Left ventricle myocardium inferior (tissue), 1 donor: ENCODE measurements around the gene DOK7. TPM values are rescaled to one million over a fixed set of nuclear protein-coding genes. Genes with fewer than 3 reads are reported as not detected.

Experiments used
- DNase-seq: peaks from one replicate; pipeline ENCODE4 v3.0.0-alpha.2; 2020
- H3K27ac ChIP-seq: fragments of 200-600 bp; replicated peaks from 2 replicates; pipeline ENCODE4 v1.8.0; 2021
- H3K27me3 ChIP-seq: fragments of 200-600 bp; 2 replicates; pipeline ENCODE4 v1.8.0; 2021; ENCODE audit warnings: low read depth
- H3K36me3 ChIP-seq: fragments of 200-600 bp; 2 replicates; pipeline ENCODE4 v1.8.0; 2021
- H3K4me1 ChIP-seq: fragments of 200-600 bp; 2 replicates; pipeline ENCODE4 v1.8.0; 2021
- H3K4me3 ChIP-seq: fragments of 200-600 bp; 2 replicates; pipeline ENCODE4 v1.8.0; 2021; ENCODE audit warnings: mild to moderate bottlenecking, moderate library complexity
- H3K9me3 ChIP-seq: fragments of 200-600 bp; replicated peaks from 2 replicates; pipeline ENCODE4 v1.8.0; 2021
- CTCF ChIP-seq: fragments of 200-600 bp; IDR thresholded peaks from 2 replicates; pipeline ENCODE4 v1.8.0; 2021; ENCODE audit warnings: antibody characterized with exemption, mild to moderate bottlenecking, borderline replicate concordance
- intact Hi-C: fragments of 100-400 bp; cut with micrococcal nuclease; formaldehyde crosslinking; loops from one replicate; pipeline ENCODE4 v1.11.0; 2022
- long read RNA-seq: library from polyadenylated mRNA; unstranded; transcript quantifications from one replicate; pipeline ENCODE4 v2.0.0, GENCODE V29; 2021
- total RNA-seq: library from RNA; stranded (reverse); fragmentation: NEBNext Ultra II Directional; extraction: Animal tissue kit (Norgen Biotek cat#: 25700); gene quantifications from one replicate; pipeline ENCODE4 v1.2.1, GENCODE V29; 2021
- donor health status: DM: no; HTN: yes; CAD: no; lungs with severe emphysema.

DOK7 gene
- 46.7 TPM for total RNA-seq
- long read RNA-seq, transcript DOK7-203 (7 exons, 2,551 nt) = minor isoform, 11 of 183 reads
- long read RNA-seq, transcript DOK7-201 (7 exons, 2,562 nt) = major isoform, 82 of 183 reads
- long read RNA-seq, partial matches to known transcripts = 42 of 183 reads
- long read RNA-seq, other reads (novel, unspliced or antisense) = 44 of 183 reads

- peaks cover 53% of the 10 kb centered on the region for H3K27me3 ChIP-seq
- no peak for TF ChIP-seq CTCF
- peak within 1 kb of the TSS; percentile 93 for H3K27ac ChIP-seq
- peak; percentile 66 for DNase-seq
- no peaks in the 10 kb centered on the region for H3K36me3 ChIP-seq
- no peaks in the 10 kb centered on the region for H3K9me3 ChIP-seq
- peaks cover 55% of the 10 kb centered on the region for H3K4me1 ChIP-seq
- intact Hi-C loops = no loop called here
- H3K4me3 ChIP-seq = peak within 1 kb of the TSS; percentile 75
These were observed at the start of gene DOK7 for GRCh38 chr4:3462790-3463415. Gene DOK7 (plus strand): TSS chr4:3463306. CDS start chr4:3463376, 70 bp downstream.

- no peak overlapping the region for H3K27ac ChIP-seq
- H3K27me3 ChIP-seq = no peaks in the 10 kb centered on the region
- no peak overlapping the region for H3K4me3 ChIP-seq
- intact Hi-C loops = no loop called here
- H3K4me1 ChIP-seq = no peaks in the 10 kb centered on the region
- H3K36me3 ChIP-seq = peaks cover 35% of the 10 kb centered on the region
- TF ChIP-seq CTCF = no peak
- DNase-seq = no peak
- no peaks in the 10 kb centered on the region for H3K9me3 ChIP-seq
These were observed 49.3 kb upstream of the DOK7 start for GRCh38 chr4:3413675-3414420.

- H3K27me3 ChIP-seq = no peaks in the 10 kb centered on the region
- H3K4me3 ChIP-seq = no peak overlapping the region
- H3K36me3 ChIP-seq = peaks cover 35% of the 10 kb centered on the region
- no peak overlapping the region for H3K27ac ChIP-seq
- no peak for DNase-seq
- TF ChIP-seq CTCF = no peak
- H3K4me1 ChIP-seq = no peaks in the 10 kb centered on the region
- intact Hi-C loops = no loop called here
- H3K9me3 ChIP-seq = no peaks in the 10 kb centered on the region
These were observed 48.5 kb upstream of the DOK7 start for GRCh38 chr4:3414421-3415279.

GRCh38 chr4:3415471-3416141 is 47.5 kb upstream of the DOK7 start:
- Histone ChIP-seq H3K27ac (no peak overlapping the region), H3K9me3 (no peaks in the 10 kb centered on the region), H3K36me3 (peaks cover 35% of the 10 kb centered on the region), H3K27me3 (no peaks in the 10 kb centered on the region), H3K4me3 (no peak overlapping the region), H3K4me1 (no peaks in the 10 kb centered on the region)
- intact Hi-C loops = no loop called here
- no peak for TF ChIP-seq CTCF
- no peak for DNase-seq

- TF ChIP-seq CTCF = no peak
- Histone ChIP-seq H3K36me3 (peaks cover 35% of the 10 kb centered on the region), H3K27ac (no peak overlapping the region), H3K9me3 (no peaks in the 10 kb centered on the region), H3K4me3 (no peak overlapping the region), H3K27me3 (no peaks in the 10 kb centered on the region), H3K4me1 (no peaks in the 10 kb centered on the region)
- no peak for DNase-seq
- intact Hi-C loops = no loop called here
These were observed 46.8 kb upstream of the DOK7 start for GRCh38 chr4:3416270-3416669.
